WTC11 (cell line): ENCODE results near the gene MYL4. TPM values are rescaled to one million over a fixed set of nuclear protein-coding genes. Genes with fewer than 3 reads are reported as not detected.

Experiments used
- ATAC-seq: fragments of 200-7000 bp; cut with Tn5 transposase; 2 replicates; pipeline ENCODE4 v1.10.0; 2021; ENCODE audit warnings: mild to moderate bottlenecking, moderate library complexity
- CTCF ChIA-PET: fragments of 300-600 bp; sonication (Branson Sonifier 250); formaldehyde crosslinking; loops from one replicate; lab custom pipeline; 2021; ENCODE audit warnings: antibody characterized with exemption; lab: Charles Lee
- POLR2A ChIA-PET: fragments of 350-600 bp; sonication (Branson Sonifier 250); formaldehyde crosslinking; loops from one replicate; lab custom pipeline; 2021; ENCODE audit warnings: antibody characterized with exemption; lab: Charles Lee
- DNase-seq: peaks from one replicate; pipeline ENCODE4 v3.0.0; 2021; ENCODE audit warnings: low spot score
- H3K27ac Mint-ChIP-seq: 2 replicates; pipeline ENCODE4 v1.8.0; 2021; ENCODE audit warnings: mixed read lengths
- H3K27me3 Mint-ChIP-seq: 2 replicates; pipeline ENCODE4 v1.8.0; 2021; ENCODE audit warnings: low read depth, mild to moderate bottlenecking, moderate library complexity, mixed read lengths
- H3K36me3 Mint-ChIP-seq: 2 replicates; pipeline ENCODE4 v1.8.0; 2021; ENCODE audit warnings: mixed read lengths
- H3K4me1 Mint-ChIP-seq: 2 replicates; pipeline ENCODE4 v1.8.0; 2022; ENCODE audit warnings: mixed read lengths
- H3K4me3 Mint-ChIP-seq: 2 replicates; pipeline ENCODE4 v1.8.0; 2021; ENCODE audit warnings: mild to moderate bottlenecking, moderate library complexity, mixed read lengths
- H3K9me3 Mint-ChIP-seq: 2 replicates; pipeline ENCODE4 v1.8.0; 2021; ENCODE audit warnings: mixed read lengths
- ATF1 ChIP-seq: sonication (generic); formaldehyde crosslinking; IDR thresholded peaks from 2 replicates; pipeline ENCODE4 v1.8.1; 2023; ENCODE audit warnings: mild to moderate bottlenecking, moderate library complexity, missing genetic modification reagents
- GABPB1 ChIP-seq: sonication (generic); formaldehyde crosslinking; IDR thresholded peaks from 2 replicates; pipeline ENCODE4 v1.8.1; 2023; ENCODE audit warnings: mild to moderate bottlenecking, missing genetic modification reagents
- JAZF1 ChIP-seq: fragments of 250-450 bp; sonication (Bioruptor Pico); IDR thresholded peaks from 2 replicates; pipeline ENCODE4 v1.9.0; 2021; ENCODE audit warnings: moderate library complexity, mild to moderate bottlenecking, inconsistent platforms
- MXD4 ChIP-seq: fragments of 250-450 bp; sonication (Bioruptor Pico); IDR thresholded peaks from 2 replicates; pipeline ENCODE4 v1.8.0; 2021; ENCODE audit warnings: mild to moderate bottlenecking, moderate library complexity, borderline replicate concordance
- NFE2L1 ChIP-seq: sonication (generic); formaldehyde crosslinking; IDR thresholded peaks from 2 replicates; pipeline ENCODE4 v1.8.1; 2023; ENCODE audit warnings: missing genetic modification reagents
- PRDM15 ChIP-seq: sonication (generic); formaldehyde crosslinking; IDR thresholded peaks from 2 replicates; pipeline ENCODE4 v1.8.0; 2022; ENCODE audit warnings: missing genetic modification reagents
- RELA ChIP-seq: sonication (generic); formaldehyde crosslinking; IDR thresholded peaks from 2 replicates; pipeline ENCODE4 v1.8.1; 2022; ENCODE audit warnings: missing genetic modification reagents, mild to moderate bottlenecking, borderline replicate concordance
- SOX15 ChIP-seq: fragments of 250-450 bp; sonication (Bioruptor Pico); IDR thresholded peaks from 2 replicates; pipeline ENCODE4 v1.9.0; 2021; ENCODE audit warnings: mild to moderate bottlenecking
- ZBTB21 ChIP-seq: sonication (generic); formaldehyde crosslinking; IDR thresholded peaks from 2 replicates; pipeline ENCODE4 v1.8.1; 2023; ENCODE audit warnings: mild to moderate bottlenecking, missing genetic modification reagents, borderline replicate concordance
- ZNF263 ChIP-seq: sonication (generic); formaldehyde crosslinking; IDR thresholded peaks from 2 replicates; pipeline ENCODE4 v1.8.1; 2022; ENCODE audit warnings: low read depth, mild to moderate bottlenecking, moderate library complexity, missing genetic modification reagents
- ZNF317 ChIP-seq: sonication (generic); formaldehyde crosslinking; IDR thresholded peaks from 2 replicates; pipeline ENCODE4 v1.8.1; 2023; ENCODE audit warnings: low read depth, mild to moderate bottlenecking, moderate library complexity, missing genetic modification reagents, borderline replicate concordance
- ZNF423 ChIP-seq: fragments of 250-450 bp; sonication (Bioruptor Pico); IDR thresholded peaks from 2 replicates; pipeline ENCODE4 v2.1.2; 2022; ENCODE audit warnings: mild to moderate bottlenecking, moderate library complexity
- total RNA-seq: library from RNA; stranded (reverse); gene quantifications from 3 replicates; pipeline ENCODE4 v1.2.3, GENCODE V29; 2021
- TF ChIP-seq, protein P1 (sequence below): sonication (generic); formaldehyde crosslinking; conservative IDR thresholded peaks from 2 replicates; pipeline ENCODE4 v1.8.1; 2022; ENCODE audit warnings: mild to moderate bottlenecking, missing genetic modification reagents
- TF ChIP-seq, protein P2 (sequence below): sonication (generic); formaldehyde crosslinking; IDR thresholded peaks from 2 replicates; pipeline ENCODE4 v1.8.1; 2023; ENCODE audit warnings: mild to moderate bottlenecking, missing genetic modification reagents, borderline replicate concordance

MYL4 gene
- total RNA-seq, 1 experiment from 2014 or later, result 0.50 TPM

- no peak for TF ChIP-seq ATF1 (CRISPR knock-in tag)
- TF ChIP-seq, protein P1, sequence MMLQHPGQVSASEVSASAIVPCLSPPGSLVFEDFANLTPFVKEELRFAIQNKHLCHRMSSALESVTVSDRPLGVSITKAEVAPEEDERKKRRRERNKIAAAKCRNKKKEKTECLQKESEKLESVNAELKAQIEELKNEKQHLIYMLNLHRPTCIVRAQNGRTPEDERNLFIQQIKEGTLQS (CRISPR knock-in tag), result no peak
- no peak for TF ChIP-seq PRDM15 (CRISPR knock-in tag)
Observed at GRCh38 chr17:47192554-47192953, 16.6 kb upstream of the MYL4 start (continued).

GRCh38 chr17:47193931-47194511, 15.1 kb upstream of the MYL4 start:
- H3K27me3 Mint-ChIP-seq, result peaks cover 3% of the 10 kb centered on the region; the same call in 1 of the 2 replicates
- TF ChIP-seq, protein P1 (CRISPR knock-in tag), result no peak
- no peak for TF ChIP-seq ZNF317 (CRISPR knock-in tag)
- TF ChIP-seq NFE2L1, result no peak
- no peak for TF ChIP-seq ZNF263
- TF ChIP-seq ZBTB21, result no peak
- TF ChIP-seq, protein P2, sequence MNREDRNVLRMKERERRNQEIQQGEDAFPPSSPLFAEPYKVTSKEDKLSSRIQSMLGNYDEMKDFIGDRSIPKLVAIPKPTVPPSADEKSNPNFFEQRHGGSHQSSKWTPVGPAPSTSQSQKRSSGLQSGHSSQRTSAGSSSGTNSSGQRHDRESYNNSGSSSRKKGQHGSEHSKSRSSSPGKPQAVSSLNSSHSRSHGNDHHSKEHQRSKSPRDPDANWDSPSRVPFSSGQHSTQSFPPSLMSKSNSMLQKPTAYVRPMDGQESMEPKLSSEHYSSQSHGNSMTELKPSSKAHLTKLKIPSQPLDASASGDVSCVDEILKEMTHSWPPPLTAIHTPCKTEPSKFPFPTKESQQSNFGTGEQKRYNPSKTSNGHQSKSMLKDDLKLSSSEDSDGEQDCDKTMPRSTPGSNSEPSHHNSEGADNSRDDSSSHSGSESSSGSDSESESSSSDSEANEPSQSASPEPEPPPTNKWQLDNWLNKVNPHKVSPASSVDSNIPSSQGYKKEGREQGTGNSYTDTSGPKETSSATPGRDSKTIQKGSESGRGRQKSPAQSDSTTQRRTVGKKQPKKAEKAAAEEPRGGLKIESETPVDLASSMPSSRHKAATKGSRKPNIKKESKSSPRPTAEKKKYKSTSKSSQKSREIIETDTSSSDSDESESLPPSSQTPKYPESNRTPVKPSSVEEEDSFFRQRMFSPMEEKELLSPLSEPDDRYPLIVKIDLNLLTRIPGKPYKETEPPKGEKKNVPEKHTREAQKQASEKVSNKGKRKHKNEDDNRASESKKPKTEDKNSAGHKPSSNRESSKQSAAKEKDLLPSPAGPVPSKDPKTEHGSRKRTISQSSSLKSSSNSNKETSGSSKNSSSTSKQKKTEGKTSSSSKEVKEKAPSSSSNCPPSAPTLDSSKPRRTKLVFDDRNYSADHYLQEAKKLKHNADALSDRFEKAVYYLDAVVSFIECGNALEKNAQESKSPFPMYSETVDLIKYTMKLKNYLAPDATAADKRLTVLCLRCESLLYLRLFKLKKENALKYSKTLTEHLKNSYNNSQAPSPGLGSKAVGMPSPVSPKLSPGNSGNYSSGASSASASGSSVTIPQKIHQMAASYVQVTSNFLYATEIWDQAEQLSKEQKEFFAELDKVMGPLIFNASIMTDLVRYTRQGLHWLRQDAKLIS (CRISPR knock-in tag), result no peak
- no peak for TF ChIP-seq MXD4
- TF ChIP-seq, all 79 proteins: peak for 0
- Mint-ChIP-seq H3K4me1 (peaks cover 6% of the 10 kb centered on the region; the same call in 1 of the 2 replicates), H3K36me3 (no peaks in the 10 kb centered on the region), H3K9me3 (peaks cover 3% of the 10 kb centered on the region; the same call in 1 of the 2 replicates), H3K27ac (no peak overlapping the region), H3K4me3 (no peak overlapping the region)
- ChIA-PET CTCF (no interaction called here), POLR2A (no interaction called here)
- ATAC-seq (no peak), DNase-seq (no peak)

DNA sequence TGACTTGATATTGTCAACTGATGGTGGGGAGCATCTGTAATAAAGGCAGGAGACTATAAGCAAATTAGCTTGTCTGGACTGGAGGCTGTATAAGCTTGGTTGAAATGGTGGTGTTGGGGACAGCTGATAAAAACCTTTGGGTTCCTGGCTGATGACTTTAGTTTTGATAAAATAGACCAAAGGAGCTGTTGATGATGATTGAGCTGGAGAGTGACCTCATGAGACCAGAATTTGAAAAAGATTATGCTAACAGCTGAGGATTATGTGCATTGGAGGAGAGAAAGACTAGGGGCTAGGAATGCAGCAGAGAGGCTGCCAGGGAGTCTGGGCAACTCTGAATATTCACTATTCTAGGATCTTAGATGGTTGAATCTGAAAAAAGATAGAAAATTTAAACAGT, 11.3 kb upstream of the MYL4 start:
- H3K36me3 Mint-ChIP-seq, result no peaks in the 10 kb centered on the region
- TF ChIP-seq ZNF423 (no peak), NFE2L1 (no peak), RELA (no peak), GABPB1 (CRISPR knock-in tag) (no peak), SOX15 (no peak), JAZF1 (no peak)
- TF ChIP-seq, all 79 proteins: peak for 0
- Mint-ChIP-seq H3K9me3 (no peaks in the 10 kb centered on the region; the same call in 1 of the 2 replicates), H3K4me3 (no peak overlapping the region), H3K27ac (no peak overlapping the region), H3K4me1 (no peaks in the 10 kb centered on the region), H3K27me3 (peaks cover 3% of the 10 kb centered on the region; the same call in 1 of the 2 replicates)
- CTCF ChIA-PET, result no interaction called here
- DNase-seq, result no peak
- POLR2A ChIA-PET, result no interaction called here
- ATAC-seq, result no peak
